Lung (tissue), 12 donors: Measurements from ENCODE around the gene NARF. TPM values are rescaled to one million over a fixed set of nuclear protein-coding genes. Genes with fewer than 3 reads are reported as not detected.

Experiments used
- ATAC-seq: fragments of 200-7000 bp; cut with Tn5 transposase; one replicate; pipeline ENCODE4 v1.9.1; 2020; ENCODE audit warnings: moderate number of reproducible peaks; ENCODE audit not compliant: insufficient read depth, low FRiP score
- DNase-seq, 3 donors: peaks; one replicate each; pipeline ENCODE4 v3.0.0-alpha.2; 2013 to 2017
- H3K27ac ChIP-seq, 2 donors: one replicate each; pipeline ENCODE4 v1.5.1; 2013; ENCODE audit warnings: mild to moderate bottlenecking in 2 of 2, moderate library complexity in 2 of 2, control low read depth in 1 of 2, inconsistent platforms in 1 of 2, low read depth in 1 of 2, low read length in 1 of 2
- H3K27me3 ChIP-seq, 3 donors: one replicate each; pipeline ENCODE4 v1.5.1; 2013; ENCODE audit warnings: low read length in 2 of 3; ENCODE audit not compliant: control insufficient read depth in 3 of 3, insufficient read depth in 3 of 3
- H3K36me3 ChIP-seq, 4 donors: one replicate each; pipeline ENCODE4 v1.5.1; 2013; ENCODE audit warnings: low read length in 4 of 4, mild to moderate bottlenecking in 1 of 4, moderate library complexity in 1 of 4; ENCODE audit not compliant: control insufficient read depth in 4 of 4, insufficient read depth in 4 of 4
- H3K4me1 ChIP-seq, 5 donors: one replicate each; pipeline ENCODE4 v1.5.1; 2013; ENCODE audit warnings: low read length in 5 of 5, mild to moderate bottlenecking in 2 of 5, moderate library complexity in 1 of 5; ENCODE audit not compliant: control insufficient read depth in 5 of 5, insufficient read depth in 5 of 5
- H3K4me3 ChIP-seq: one replicate; pipeline ENCODE4 v1.5.1; 2013; ENCODE audit warnings: mild to moderate bottlenecking, control low read depth, moderate library complexity
- H3K9ac ChIP-seq, 2 donors: one replicate each; pipeline ENCODE4 v1.5.1; 2013; ENCODE audit warnings: low read length in 2 of 2, control low read depth in 1 of 2; ENCODE audit not compliant: insufficient read depth in 1 of 2
- H3K9me3 ChIP-seq, 4 donors: one replicate each; pipeline ENCODE4 v1.5.1; 2013; ENCODE audit warnings: low read length in 3 of 4, mild to moderate bottlenecking in 1 of 4, moderate library complexity in 1 of 4; ENCODE audit not compliant: control insufficient read depth in 4 of 4, insufficient read depth in 3 of 4
- CTCF ChIP-seq: IDR thresholded peaks from 2 replicates; pipeline ENCODE4 v1.5.1; 2012; ENCODE audit warnings: mild to moderate bottlenecking; ENCODE audit errors: control extremely low read depth, extremely low read depth
- WGBS, 2 donors: extraction: QIAGEN DNeasy Blood & Tissue Kit; methylation state at CpG; one replicate each; pipeline ENCODE4 v1.1.7; 2013; 5-methylcytosine and 5-hydroxymethylcytosine counted together
- polyA plus RNA-seq, 2 donors: library from polyadenylated mRNA; stranded (reverse); fragments of 200-250 nt; gene quantifications; one replicate each; pipeline ENCODE4 v1.2.1, GENCODE V29; 2013
- total RNA-seq, 2 donors: library from RNA; depleted of rRNA in 1 of 2; stranded (reverse); fragments of >200 nt in 1 of 2; gene quantifications; one replicate each; pipeline ENCODE4 v1.2.1, GENCODE V29; 2014 to 2021
- donor health status: control.
- donor health status: control.
- donor health status: Bipolar disorder and iron deficiency.
- donor health status: healthy.
- donor health status: DM: yes; HTN: yes; CAD: no.

NARF gene
- total and polyA plus RNA-seq, 4 donors: 54.7 to 60.1 (median 58.7) TPM

DNA sequence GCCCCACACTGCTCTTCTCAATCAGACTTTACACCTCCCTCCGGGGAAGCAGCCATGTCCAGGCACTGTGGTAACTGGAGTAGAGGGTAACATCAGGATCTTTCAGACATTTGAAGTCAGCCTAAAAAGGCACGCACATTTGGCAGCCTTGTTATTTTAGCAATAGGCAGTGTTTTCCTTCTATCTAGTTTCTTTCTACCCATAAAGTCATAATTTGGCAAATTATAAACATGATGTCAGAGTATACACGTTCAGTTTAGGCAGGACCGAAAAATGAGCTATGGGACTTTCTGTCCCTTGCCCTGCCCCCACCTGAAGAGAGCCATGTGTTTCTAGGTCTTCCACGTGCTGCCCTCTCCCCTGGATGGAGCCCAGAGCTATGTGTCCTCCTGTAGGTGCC is 21.1 kb downstream of the NARF start:
- H3K27me3 ChIP-seq: no peaks in the 10 kb centered on the region
- no peak overlapping the region for H3K9ac ChIP-seq
- H3K36me3 ChIP-seq: peaks cover 10 to 54% (median 34%) of the 10 kb centered on the region in 4 donors
- ATAC-seq (no peak), DNase-seq (no peak)
- H3K4me1 ChIP-seq: no peaks in the 10 kb centered on the region
- 91 to 95% methylated on average over 5 of the region's 5 CpGs for WGBS, 2 donors
- no peak overlapping the region for H3K4me3 ChIP-seq
- H3K9me3 ChIP-seq: no peaks in the 10 kb centered on the region
- no peak overlapping the region for H3K27ac ChIP-seq
- no peak for TF ChIP-seq CTCF

GRCh38 chr17:82480318-82480717 is 21.8 kb downstream of the NARF start:
- no peak for TF ChIP-seq CTCF
- ATAC-seq (no peak), DNase-seq (no peak)
- no peak overlapping the region for H3K27ac ChIP-seq
- no peaks in the 10 kb centered on the region for H3K27me3 ChIP-seq
- peaks cover 13 to 53% (median 37%) of the 10 kb centered on the region in 4 donors for H3K36me3 ChIP-seq
- no peaks in the 10 kb centered on the region for H3K9me3 ChIP-seq
- no peaks in the 10 kb centered on the region for H3K4me1 ChIP-seq
- H3K4me3 ChIP-seq: no peak overlapping the region
- no peak overlapping the region for H3K9ac ChIP-seq
- WGBS, 2 donors: 88 to 93% methylated on average over 9 of the region's 9 CpGs

GRCh38 chr17:82483204-82483660 is 24.7 kb downstream of the NARF start:
- H3K36me3 ChIP-seq: peaks cover 16 to 68% (median 41%) of the 10 kb centered on the region in 4 donors
- no peak for ATAC-seq
- 81 to 85% methylated on average over 6 of the region's 6 CpGs for WGBS, 2 donors
- H3K9ac ChIP-seq: no peak overlapping the region
- H3K9me3 ChIP-seq: no peaks in the 10 kb centered on the region
- H3K4me3 ChIP-seq: no peak overlapping the region
- no peaks in the 10 kb centered on the region for H3K27me3 ChIP-seq
- no peaks in the 10 kb centered on the region for H3K4me1 ChIP-seq
- H3K27ac ChIP-seq: no peak overlapping the region
- TF ChIP-seq CTCF: no peak
- DNase-seq: no peak

DNA sequence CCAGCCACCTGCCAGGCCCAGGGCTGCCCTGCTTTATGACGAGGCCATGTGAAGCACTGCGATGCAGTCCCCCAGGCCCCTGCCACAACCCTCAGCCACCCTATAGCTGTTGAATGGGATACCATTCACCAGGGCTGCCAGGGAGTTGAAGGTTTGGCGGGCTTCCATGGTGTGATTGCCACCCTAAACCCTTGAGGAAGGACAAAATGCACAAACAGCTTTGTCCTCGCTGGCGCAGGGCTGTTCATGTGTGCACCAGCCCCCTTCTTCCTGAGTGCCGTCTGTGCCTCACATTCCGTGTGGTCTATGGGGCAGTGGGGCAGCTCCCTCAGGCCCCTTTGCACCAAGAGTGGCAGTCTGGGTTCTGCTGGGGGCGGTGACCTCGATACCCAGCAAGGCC is 25.3 kb downstream of the NARF start:
- TF ChIP-seq CTCF: no peak
- WGBS, 2 donors: 90 to 92% methylated on average over 9 of the region's 9 CpGs
- Histone ChIP-seq H3K36me3 (peaks cover 16 to 63% (median 37%) of the 10 kb centered on the region in 4 donors), H3K4me3 (no peak overlapping the region), H3K4me1 (no peaks in the 10 kb centered on the region), H3K27me3 (no peaks in the 10 kb centered on the region), H3K9ac (no peak overlapping the region), H3K27ac (no peak overlapping the region), H3K9me3 (no peaks in the 10 kb centered on the region)
- ATAC-seq (no peak), DNase-seq (no peak)
